Erythroblast (primary cell): ENCODE measurements around the gene SETBP1.

Source experiments
- GATA1 ChIP-seq: IDR thresholded peaks from 2 replicates; pipeline ENCODE4 v1.6.1; 2011; ENCODE audit warnings: low read depth, mild to moderate bottlenecking, control low read depth, low read length, moderate library complexity
- POLR2A ChIP-seq: IDR thresholded peaks from 2 replicates; pipeline ENCODE4 v1.6.1; 2011; ENCODE audit warnings: mild to moderate bottlenecking, low read length

- TF ChIP-seq POLR2A (no peak), GATA1 (no peak)
These were observed 28.8 kb downstream of the SETBP1 start for GRCh38 chr18:44709307-44710126.
